Stimulated activated CD8-positive, alpha-beta memory T cell treated with anti-CD3 and anti-CD28 coated beads, Interleukin-7, amount 100 ng/mL, for 24 hours (primary cell): ENCODE results near the gene MEN1.
"Not testable (repeated sequence)": the region's sequence is repeated elsewhere in the genome, so short reads cannot be mapped to it uniquely, and the experiment has no call there.

Source experiments
- DNase-seq: peaks from one replicate; pipeline ENCODE4 v3.0.0-alpha.2; 2020; ENCODE audit warnings: low read depth

MEN1 gene

DNA sequence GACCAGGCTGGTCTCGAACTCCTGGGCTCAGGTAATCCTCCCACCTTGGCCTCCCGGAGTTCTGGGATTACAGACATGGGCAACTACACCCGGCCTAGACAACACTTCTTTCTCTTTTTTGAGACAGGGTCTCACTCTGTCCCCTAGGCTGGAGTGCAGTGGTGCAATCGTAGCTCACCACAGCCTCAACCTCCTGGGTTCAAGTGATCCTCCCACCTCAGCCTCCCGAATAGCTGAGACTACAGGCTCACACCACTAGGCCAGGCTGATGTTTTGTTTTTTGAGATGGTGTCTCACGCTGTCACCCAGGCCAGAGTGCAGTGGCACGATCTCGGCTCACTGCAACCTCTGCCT, 35.4 kb upstream of the MEN1 start:
- not testable (repeated sequence) for DNase-seq

DNA sequence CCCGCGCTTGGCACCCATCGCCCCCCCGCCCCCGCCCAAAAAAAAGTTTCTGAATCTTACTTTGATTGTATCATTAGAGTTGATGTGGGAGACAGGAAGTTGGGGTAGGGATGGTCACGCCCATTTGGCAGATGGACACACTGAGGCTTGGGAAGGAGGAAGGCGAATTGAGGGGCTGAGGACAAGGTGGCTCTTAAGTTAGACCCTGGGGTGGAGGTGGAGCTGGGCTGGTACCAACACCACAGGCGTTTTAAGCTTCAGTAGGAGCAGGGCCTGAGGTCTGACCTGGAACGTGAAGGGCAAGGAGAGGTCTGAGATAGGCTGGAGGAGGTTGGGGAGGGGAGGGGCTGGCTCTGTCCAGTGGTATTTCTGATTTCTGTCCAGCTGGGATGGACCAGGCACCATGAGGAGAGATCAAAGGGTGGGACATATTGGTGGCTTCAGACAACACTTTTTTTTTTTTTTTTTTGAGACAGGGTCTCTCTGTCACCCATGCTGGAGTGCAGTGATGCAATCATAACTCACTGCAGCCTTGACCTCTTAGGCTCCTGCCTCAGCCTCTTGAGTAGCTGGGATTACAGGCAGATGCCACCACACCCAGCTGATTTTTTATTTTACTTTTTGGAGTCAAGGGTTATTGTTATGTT, 34.9 kb upstream of the MEN1 start:
- DNase-seq = no peak

DNA sequence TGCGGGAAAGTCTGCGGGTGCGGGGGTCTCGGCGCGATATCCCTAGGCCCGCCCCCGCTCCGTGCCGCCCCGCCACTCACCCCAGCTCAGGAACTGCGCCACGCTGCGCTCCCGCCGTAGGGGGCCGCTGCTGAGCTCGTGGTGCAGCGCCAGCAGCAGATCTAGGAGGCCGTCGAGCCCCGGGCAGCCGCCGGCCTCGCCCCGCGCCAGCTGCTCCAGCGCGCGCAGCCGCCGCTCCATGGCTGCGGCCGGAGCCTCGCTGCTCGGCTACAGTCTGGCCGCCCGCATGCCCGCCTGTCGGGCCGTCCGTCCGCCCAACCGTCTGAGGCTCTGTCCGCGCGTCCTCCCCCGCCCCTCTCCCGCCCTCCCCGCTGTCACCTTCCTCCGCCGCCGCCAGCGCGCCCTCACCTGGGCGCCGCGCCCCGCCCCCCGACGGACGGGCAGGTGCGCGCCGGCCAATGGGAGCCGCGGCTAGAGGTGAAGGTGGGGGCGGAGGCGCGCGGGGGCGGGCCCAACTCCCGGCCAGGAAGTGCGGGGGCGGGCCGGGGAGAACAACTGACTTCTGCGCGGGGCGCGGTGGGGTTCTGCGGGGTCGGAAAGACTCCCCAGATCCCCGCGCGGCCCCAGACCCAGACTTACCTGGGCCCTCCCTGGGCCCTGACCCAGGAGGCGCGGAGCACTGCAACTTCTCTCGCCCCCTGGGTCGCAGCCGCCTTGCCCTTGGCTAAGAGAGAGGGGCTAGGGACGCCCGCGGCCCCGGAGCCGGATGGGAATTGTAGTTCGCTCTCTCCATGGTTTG, 34.2 kb upstream of the MEN1 start, which contains the start of gene CDC42BPG:
TSS of gene CDC42BPG (minus strand) at position 324 of the 799 bp plus-strand sequence. CDS start at position 240, 84 bp downstream.
- no peak for DNase-seq

DNA sequence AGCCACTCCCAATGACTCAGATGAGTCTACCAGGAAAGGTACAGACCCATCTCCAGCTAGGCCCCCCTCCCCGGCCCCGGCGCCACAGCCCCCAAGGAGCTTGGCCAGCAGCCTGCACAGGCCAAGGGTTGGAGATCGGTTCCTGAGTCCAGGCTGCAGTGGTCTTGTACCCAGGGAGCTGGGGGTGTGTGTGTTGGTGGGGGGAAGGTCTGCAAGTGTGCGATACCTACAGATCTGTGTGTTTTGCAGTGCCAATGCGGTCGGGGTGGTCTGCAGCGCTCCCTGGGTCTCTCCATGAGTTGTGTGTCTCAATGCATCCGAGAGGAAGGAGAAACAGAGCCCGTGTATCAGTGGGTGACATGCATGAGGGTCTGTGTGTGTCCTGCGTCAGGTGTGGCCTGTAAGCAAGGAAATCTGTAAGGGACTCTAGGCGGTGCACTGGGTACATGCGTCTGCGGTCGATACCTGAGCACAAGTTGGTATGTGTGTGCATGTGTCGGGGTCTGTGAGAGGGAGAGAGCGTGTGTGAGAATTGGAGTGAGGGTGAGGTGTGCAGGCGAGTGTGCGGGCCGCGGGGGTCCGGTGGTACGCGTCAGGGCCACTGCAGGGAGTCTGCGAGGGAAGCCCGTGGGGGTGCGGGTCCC, 33.5 kb upstream of the MEN1 start:
- DNase-seq = no peak

DNA sequence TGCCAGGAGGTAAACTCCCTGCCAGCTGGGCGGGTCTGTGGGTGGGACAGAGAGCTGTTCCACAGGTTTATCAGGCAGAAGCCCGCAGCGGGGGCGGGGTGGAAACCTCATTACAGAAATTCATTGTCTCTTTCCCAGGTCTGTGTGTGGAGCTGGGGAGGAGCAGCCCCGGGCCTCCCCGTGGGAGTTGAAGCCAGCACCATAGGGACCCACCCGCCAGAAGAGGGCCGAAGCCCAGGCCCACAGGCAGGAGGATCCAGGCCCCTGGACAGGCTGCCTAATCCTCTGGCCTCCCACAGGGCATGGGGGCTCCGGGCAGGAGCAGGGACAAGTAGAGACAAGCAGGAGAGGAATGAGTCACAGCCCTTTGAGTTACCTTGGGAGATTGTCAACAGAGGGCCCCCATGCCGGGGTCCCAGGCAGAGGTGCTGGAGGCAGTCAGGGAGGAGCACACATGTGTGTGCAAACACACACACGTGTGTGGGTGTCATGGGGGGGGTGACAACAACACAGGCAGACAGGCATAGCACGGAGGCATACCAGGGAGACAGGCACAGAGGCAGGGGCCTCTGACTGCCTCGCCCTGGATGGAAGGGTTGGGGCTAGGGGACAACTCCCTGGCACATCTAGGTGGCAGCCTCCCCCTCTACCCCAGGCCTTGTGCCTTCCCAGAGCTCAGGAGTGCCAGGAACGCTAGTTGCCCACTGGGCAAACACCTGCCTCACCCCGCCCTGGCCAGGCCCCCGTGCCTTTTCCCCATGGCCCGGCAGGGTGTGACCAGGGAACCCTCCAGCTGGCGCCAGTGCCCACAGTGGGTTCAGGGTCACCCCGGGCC, 32.7 kb upstream of the MEN1 start:
- no peak for DNase-seq

DNA sequence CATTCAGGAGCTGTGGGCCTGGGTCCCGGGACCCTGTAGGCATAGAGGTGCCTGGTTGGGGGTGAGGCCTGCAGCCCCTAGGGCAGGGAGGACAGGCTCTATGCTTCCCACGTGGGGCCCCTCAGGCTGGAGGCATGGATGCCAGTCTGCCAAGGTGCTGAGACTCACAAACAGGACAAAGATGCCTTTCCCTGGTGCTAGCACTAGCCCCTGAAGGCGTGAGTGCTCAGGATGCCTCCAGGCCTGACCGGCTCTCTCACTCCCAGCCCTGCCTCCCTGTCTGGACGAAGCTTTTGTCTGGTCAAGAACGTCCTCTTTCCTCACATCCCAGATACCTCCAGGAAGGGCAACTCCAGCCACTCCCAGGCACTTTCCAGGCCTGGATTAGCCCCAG, 32.0 kb upstream of the MEN1 start:
- no peak for DNase-seq

DNA sequence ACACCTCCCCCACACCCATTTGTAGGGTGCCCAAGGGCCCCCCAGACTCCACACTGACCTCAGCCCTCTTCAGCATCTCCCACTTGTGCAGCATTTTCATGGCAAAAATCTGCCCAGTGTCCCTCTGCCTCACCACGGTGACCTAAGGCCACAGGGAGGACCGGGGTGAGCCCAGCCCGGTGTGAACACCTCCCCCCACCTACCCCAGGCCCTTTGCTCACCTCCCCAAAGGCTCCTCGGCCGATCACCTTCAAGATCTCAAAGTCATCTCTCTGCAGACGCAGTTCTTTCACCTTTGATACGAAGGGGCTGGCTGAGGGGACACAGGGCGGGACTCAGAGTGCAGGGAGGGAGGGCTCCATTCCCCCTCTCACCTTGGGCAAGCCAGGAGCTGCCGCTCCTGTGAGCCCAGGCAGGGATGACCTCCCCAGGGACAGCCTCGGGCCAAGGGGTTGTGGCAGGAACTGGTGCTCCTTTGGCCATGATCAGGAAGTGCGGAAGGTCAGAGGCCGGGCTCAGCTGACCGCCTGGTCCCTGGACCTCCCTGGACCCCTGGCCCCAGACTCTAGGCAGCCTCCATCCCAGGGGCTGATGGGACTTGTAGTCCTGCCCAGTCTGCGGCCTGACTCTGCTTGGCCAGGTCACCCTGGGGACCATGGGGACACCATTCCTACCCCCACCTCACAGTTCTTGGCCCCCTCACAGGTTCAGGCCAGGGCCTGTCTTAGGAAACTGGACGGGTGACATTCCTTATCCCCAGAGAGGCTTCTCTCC, 31.4 kb upstream of the MEN1 start:
- DNase-seq = no peak

DNA sequence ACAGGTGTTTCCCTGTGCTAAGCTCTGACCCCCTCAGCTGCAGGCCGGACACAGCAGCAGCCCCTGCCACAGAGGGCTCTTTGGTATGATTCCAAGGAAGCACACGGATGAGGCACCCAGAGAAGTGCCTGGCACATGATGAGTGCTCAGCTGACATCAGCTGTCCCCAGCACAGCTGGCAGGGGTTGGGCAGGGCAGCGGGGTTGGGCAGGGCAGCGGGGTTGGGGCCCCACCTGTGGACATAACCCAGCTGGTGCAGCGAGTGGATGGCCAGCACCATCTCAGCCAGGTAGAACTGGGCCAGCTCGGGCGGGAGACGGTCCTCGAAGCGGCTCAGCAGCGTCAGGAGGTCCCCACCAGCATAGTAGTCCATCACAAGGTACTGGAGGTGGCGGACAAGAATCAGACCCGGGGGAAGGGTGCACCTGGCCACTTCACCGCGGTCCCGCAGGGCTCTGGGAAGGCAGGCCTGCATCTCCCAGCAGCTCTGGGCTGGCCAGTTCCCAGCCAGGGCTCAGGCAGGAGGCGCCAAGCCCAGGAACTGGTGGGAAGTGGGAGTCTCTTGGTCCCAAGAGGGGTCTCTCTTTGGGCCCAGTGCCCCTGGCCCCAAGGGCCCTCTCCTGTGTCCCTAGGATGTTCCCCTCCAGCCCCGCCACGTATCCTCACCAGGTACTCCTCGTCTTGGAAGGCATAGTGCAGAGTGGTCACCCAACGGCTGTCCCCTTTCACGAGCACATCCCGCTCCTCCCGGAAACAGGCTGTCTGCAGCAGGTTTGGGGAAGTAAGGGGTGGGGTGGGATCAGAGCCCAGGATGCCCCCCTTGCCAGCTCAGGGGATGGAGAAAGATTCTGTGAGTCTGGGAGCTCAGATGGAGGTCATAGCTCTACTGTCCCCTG, 29.8 kb upstream of the MEN1 start:
- DNase-seq = no peak

DNA sequence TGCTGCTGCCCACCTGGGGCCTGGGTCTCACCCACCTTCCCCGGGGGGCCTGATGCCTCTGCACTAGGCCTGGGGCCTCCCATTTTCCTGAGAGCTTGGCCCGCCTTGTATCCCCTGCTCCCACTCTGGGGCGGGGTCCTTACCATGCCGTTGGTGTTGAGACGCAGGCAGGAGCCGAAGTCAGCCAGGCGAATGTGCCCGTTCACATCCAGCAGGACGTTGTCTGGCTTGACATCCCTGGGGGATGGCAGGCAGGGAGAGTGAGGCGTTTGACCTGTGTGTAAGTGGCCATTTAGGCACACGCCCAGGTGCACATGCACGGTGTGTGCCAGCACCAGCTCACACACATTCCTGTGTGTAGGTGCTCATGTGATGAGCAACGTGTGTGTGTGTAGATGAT, 29.0 kb upstream of the MEN1 start:
- no peak for DNase-seq

DNA sequence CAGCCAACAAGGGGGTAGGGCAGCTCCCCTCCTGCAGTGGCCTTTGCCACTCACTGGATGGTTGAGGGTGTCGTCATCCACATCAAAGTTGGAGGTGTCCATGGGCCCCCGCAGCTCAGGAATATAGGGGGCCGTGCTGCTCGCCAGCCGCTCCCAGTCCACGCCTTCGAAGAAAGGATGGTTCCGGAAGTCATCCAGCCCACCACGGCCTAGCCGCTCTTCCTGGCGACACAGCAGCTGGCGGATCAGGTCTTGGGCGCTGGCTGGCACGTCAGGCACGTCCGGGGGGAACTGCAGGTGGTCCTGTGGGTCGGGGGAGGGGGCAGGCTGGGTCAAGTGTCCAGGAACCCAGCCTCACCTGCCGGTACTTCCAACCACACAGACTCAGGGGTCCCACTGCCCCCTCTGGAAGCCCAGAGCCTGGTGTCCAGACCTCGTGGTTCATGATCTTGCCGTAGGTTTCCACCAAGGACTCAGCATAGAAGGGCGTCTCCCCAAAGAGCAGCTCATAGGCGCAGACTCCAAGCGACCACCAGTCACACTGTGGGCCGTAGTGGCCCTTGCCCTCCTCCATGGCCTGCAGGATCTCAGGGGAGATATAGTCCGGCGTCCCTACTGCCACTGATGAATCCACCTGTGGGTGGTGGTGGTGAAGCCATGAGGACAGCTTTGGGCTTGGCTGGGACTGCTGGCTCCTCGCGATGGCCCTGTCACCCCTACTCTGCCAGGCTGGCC, 28.4 kb upstream of the MEN1 start:
- DNase-seq = no peak

DNA sequence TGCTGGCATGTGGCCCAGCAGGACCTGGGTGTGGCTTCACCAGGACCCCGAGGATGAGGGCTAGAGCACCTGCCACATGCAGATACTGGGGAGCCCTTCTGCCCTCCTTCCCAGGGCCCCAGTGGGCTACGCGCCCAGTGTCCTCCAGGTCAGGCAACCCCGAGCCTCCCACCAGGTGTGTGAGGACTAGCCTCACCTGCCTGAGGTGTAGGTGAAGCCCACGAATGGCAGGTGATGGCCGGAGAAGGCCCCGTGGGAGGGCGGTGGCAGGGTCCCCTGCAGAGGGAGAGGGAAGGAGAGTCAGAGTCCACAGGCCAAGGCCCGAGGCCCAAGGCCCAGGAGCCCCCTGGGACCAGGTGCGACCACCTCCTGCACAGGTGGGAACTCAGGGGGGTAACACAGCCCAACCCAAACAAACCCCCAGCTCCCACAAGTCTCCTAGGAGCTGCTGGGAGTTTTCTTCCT, 27.6 kb upstream of the MEN1 start:
- DNase-seq = no peak

DNA sequence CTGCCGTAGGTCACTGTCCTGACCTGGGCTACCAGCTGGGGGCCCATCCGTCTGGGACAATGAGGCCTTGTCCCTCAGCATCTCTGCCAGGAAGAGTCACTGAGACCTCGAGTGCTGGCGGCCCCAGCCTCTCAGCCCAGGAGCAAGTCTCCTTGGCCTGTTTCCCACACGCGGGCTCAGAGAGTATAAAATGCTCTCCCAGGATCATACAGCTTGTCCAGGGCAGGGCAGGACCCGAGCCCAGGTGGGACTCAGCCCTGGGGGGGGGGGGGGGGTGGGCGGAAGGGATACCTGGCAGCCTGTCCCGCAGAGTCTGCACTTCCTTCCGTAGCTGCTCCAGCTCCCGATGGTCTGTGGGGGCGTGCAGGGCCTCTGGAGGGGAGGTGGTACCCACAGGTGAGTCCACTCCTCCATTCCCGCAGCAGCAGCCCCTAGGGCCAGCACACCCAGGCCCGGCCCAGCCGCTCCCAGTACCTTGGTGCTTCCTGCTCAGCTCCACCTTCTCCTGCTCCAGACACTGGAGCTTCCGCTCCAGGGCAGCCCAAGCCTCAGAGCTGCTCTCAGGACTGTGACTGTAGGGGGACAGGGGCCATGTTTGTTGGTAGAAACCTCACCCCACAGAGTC, 26.2 kb upstream of the MEN1 start:
- DNase-seq = no peak

DNA sequence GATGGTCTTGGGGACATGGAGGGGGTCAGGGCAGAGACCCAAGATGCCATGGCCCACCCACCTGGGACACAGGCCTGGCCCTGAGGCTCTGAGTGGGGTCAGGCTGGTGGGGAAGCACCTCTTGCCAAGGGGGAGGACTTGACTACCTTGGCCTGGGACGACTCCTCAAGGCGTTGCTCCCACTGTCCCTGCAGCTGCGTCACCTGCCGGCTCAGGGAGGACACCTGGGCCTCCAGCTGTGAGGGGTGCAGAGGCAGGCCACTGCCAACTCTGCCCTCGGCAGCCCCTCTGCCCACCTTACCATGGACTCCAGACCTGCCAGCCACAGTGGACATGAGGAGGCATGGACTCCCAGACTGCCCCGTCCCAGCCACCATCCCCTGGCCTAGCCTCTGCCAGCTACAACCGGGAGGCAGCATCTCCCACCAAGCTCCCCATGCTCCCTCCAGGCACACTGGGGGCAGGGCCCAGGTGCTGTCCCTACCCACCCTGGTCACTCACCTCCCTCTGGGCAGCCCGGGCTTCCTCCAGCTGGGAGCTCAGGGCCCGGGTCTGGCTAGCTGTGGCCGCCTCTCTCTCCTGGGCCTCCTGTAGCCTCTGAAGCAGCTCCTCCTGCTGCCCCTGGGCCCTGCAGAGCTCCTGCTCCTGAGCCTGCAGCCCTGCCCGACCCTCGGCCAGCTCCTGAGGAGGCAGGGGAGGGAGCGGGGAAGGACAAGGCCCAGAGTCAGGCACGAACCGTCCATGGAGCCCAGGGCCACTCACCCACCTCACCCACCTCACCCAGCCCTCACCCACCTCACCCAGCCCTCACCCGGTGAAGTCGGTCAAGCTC, 25.5 kb upstream of the MEN1 start:
- no peak for DNase-seq

DNA sequence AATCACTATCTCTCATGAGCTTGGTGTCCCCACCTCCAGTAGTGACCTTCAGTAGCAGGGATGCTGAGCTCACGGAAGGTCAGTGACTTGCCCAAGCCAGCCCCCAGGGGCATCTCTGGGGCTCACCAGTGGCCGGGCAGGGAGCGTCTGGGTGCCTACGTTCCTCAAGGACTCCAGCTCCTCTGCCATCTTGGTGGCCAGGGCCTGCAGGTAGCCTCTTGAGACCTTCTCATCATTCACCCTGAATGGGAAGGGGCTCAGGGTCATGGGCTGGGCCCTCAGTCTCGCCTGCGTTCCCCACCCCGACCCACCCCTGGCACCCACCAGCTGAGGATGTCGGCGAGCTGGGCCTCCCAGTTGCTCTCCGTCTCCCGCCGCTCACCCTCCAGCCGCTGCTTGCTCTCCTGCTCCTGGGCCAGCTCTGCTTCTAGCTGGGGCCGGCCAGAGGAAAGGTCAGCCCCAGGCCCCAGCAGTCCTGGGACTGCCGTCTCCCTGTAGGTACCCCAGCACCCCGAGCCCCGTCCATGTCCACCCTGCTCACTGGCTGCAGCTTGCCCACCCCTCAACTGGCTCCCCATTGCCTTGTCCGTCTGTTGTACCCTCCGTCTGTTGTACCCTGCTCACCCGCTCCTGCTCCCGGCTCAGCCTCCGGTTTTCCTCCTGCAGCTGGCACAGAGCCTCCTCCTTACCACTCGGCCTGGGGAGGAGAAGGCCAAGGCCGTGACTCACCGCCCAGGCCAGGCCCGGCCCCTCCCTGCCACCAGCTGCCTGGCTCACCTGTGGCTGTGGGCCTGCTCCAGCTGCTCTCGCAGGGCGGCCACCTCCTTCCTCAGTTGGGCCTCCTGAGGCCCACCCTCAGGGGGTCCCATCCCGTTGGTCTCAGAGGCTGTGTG, 24.6 kb upstream of the MEN1 start:
- no peak for DNase-seq

DNA sequence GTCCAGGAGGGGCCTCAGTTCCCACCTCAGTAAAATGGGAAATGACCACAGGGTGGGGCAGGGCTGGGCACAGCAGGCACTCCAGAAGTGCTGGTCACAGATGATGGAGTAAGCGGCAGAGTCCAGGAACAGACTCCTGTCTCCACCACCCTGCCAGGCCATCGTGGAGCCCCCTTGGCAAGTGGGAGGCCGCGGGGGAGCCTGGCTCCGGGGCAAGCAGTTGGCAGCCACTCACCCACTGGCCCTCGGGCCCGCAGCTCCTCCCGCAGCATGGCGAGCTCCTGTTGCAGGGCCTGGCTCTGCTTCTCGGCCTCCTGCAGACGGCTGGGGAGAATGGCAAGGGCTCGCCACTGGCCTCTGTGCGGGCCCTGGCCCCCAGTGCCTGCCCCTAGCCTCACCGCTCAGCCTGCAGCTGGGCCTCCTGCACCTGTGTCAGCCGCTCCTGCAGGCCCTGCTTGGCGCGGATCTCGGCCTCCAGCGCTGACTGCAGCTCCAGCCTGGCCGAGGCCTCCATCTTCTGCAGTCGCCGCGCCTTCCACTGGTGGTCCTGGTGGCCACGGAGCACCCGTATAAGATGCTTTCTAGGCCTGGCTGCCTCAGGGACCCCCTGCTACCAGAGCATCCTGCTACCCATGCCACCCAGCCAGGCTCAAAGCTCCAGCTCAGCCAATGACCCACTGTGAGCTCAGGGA, 23.8 kb upstream of the MEN1 start:
- no peak for DNase-seq

DNA sequence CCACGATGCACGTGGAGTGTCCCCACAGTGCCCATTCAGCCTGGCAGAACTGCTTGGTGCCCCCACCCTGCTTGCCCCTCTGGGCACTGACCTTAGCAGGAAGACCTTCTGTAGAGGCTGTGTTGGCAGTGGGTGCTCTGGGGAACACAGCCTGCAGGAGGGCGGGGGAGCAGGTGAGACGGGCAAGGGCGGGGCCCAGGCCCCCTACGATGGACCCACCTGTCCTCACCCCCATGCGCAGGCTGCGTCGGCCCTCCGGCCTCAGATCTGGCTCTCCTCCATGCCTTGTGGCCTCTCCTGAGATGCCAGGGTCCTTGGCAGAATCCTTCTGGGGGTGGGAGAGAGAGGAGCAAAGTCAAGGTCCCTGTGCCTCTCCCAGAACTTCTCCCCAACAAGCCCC, 23.2 kb upstream of the MEN1 start:
- no peak for DNase-seq

DNA sequence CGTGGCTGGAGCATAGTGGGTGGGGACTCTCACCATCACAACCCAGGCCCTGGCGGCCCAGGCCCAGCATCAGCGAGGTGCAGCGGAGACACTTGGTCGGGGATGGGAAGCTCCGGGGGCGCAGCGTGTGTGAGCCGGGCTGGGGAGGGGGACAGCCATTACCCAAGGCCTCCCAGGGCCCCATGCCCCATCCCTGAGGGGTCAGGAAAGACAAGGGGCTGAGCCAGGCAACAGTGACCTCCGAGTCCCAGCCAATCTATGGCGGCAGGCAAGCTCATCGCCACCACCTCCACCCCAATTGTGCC, 22.8 kb upstream of the MEN1 start:
- DNase-seq = no peak
